Dendritic cell treated with granulocyte-macrophage colony-stimulating factor and Interleukin-4, amounts not matched to agents 40 ng/mL and 50 ng/mL, for 4 days (primary cell): ENCODE data around the gene GJC1.
A peak's percentile ranks its signal among the peaks of the same experiment; 100 is the strongest.
"Not testable (repeated sequence)": the region's sequence is repeated elsewhere in the genome, so short reads cannot be mapped to it uniquely, and the experiment has no call there.

Source experiments
- H3K27ac Mint-ChIP-seq: one replicate; pipeline ENCODE4 v1.8.0; 2022; ENCODE audit warnings: mild to moderate bottlenecking, mixed read lengths
- H3K27me3 Mint-ChIP-seq: one replicate; pipeline ENCODE4 v1.8.0; 2022; ENCODE audit warnings: mild to moderate bottlenecking, mixed read lengths
- H3K36me3 Mint-ChIP-seq: one replicate; pipeline ENCODE4 v1.8.0; 2022; ENCODE audit warnings: low read depth, mixed read lengths
- H3K4me1 Mint-ChIP-seq: one replicate; pipeline ENCODE4 v1.8.0; 2022; ENCODE audit warnings: low read depth, mixed read lengths
- H3K4me3 Mint-ChIP-seq: one replicate; pipeline ENCODE4 v1.8.0; 2022; ENCODE audit warnings: mild to moderate bottlenecking, moderate library complexity, mixed read lengths
- H3K9me3 Mint-ChIP-seq: one replicate; pipeline ENCODE4 v1.8.0; 2022; ENCODE audit warnings: mixed read lengths
- intact Hi-C: fragments of 100-400 bp; cut with micrococcal nuclease; formaldehyde crosslinking; loops from one replicate; pipeline ENCODE4 v1.15.0; 2022

The GJC1 gene

GRCh38 chr17:44760474-44761308, 69.4 kb downstream of the GJC1 start:
- intact Hi-C loops, result no loop called here
- peaks cover 57% of the 10 kb centered on the region for H3K27me3 Mint-ChIP-seq
- H3K27ac Mint-ChIP-seq, result no peak overlapping the region
- H3K4me1 Mint-ChIP-seq, result no peaks in the 10 kb centered on the region
- no peaks in the 10 kb centered on the region for H3K36me3 Mint-ChIP-seq
- H3K4me3 Mint-ChIP-seq, result no peak overlapping the region
- no peaks in the 10 kb centered on the region for H3K9me3 Mint-ChIP-seq

GRCh38 chr17:44759916-44760243, 70.2 kb downstream of the GJC1 start:
- peaks cover 58% of the 10 kb centered on the region for H3K27me3 Mint-ChIP-seq
- H3K27ac Mint-ChIP-seq, result no peak overlapping the region
- H3K4me1 Mint-ChIP-seq, result no peaks in the 10 kb centered on the region
- H3K4me3 Mint-ChIP-seq, result no peak overlapping the region
- H3K9me3 Mint-ChIP-seq, result no peaks in the 10 kb centered on the region
- H3K36me3 Mint-ChIP-seq, result no peaks in the 10 kb centered on the region
- intact Hi-C loops, result no loop called here

GRCh38 chr17:44759086-44759915, 70.8 kb downstream of the GJC1 start:
- intact Hi-C loops, result no loop called here
- peak overlapping the region; percentile 59 for H3K4me3 Mint-ChIP-seq

GRCh38 chr17:44758414-44759085, 71.5 kb downstream of the GJC1 start, which contains the start of gene ADAM11:
Gene ADAM11 (plus strand): TSS chr17:44758988. CDS start chr17:44759200, 212 bp downstream.
- H3K36me3 Mint-ChIP-seq, result no peaks in the 10 kb centered on the region
- H3K27ac Mint-ChIP-seq, result no peak within 1 kb of the TSS
- peak within 1 kb of the TSS; percentile 59 for H3K4me3 Mint-ChIP-seq
- no peaks in the 10 kb centered on the region for H3K4me1 Mint-ChIP-seq
- intact Hi-C loops, result no loop called here
- peaks cover 54% of the 10 kb centered on the region for H3K27me3 Mint-ChIP-seq
- no peaks in the 10 kb centered on the region for H3K9me3 Mint-ChIP-seq

More at GRCh38 chr17:44759086-44759915, 70.8 kb downstream of the GJC1 start:
- no peak overlapping the region for H3K27ac Mint-ChIP-seq
- H3K4me1 Mint-ChIP-seq, result no peaks in the 10 kb centered on the region
- H3K9me3 Mint-ChIP-seq, result no peaks in the 10 kb centered on the region
- no peaks in the 10 kb centered on the region for H3K36me3 Mint-ChIP-seq
- peaks cover 56% of the 10 kb centered on the region for H3K27me3 Mint-ChIP-seq

- H3K27ac Mint-ChIP-seq, result no peak overlapping the region
- no peak overlapping the region for H3K4me3 Mint-ChIP-seq
- no peaks in the 10 kb centered on the region for H3K36me3 Mint-ChIP-seq
- peaks cover 54% of the 10 kb centered on the region for H3K27me3 Mint-ChIP-seq
- H3K9me3 Mint-ChIP-seq, result no peaks in the 10 kb centered on the region
- intact Hi-C loops, result no loop called here
- no peaks in the 10 kb centered on the region for H3K4me1 Mint-ChIP-seq
These were observed 72.1 kb downstream of the GJC1 start for GRCh38 chr17:44757918-44758413.

GRCh38 chr17:44757045-44757917, 72.8 kb downstream of the GJC1 start:
- no peak overlapping the region for H3K4me3 Mint-ChIP-seq
- H3K27me3 Mint-ChIP-seq, result peaks cover 54% of the 10 kb centered on the region
- H3K4me1 Mint-ChIP-seq, result no peaks in the 10 kb centered on the region
- intact Hi-C loops, result no loop called here
- no peaks in the 10 kb centered on the region for H3K9me3 Mint-ChIP-seq
- H3K36me3 Mint-ChIP-seq, result no peaks in the 10 kb centered on the region
- H3K27ac Mint-ChIP-seq, result no peak overlapping the region

- H3K27ac Mint-ChIP-seq, H3K9me3 Mint-ChIP-seq, H3K4me1 Mint-ChIP-seq, intact Hi-C loops, H3K4me3 Mint-ChIP-seq: not testable (repeated sequence)
- Mint-ChIP-seq H3K36me3 (peaks cover 21% of the 10 kb centered on the region), H3K27me3 (peaks cover 38% of the 10 kb centered on the region)
These were observed 74.9 kb downstream of the GJC1 start for GRCh38 chr17:44755180-44755579.

- H3K4me1 Mint-ChIP-seq, result no peaks in the 10 kb centered on the region
- no peak overlapping the region for H3K4me3 Mint-ChIP-seq
- peaks cover 30% of the 10 kb centered on the region for H3K36me3 Mint-ChIP-seq
- intact Hi-C loops, result no loop called here
- peaks cover 29% of the 10 kb centered on the region for H3K27me3 Mint-ChIP-seq
- H3K27ac Mint-ChIP-seq, result no peak overlapping the region
- H3K9me3 Mint-ChIP-seq, result no peaks in the 10 kb centered on the region
These were observed 75.8 kb downstream of the GJC1 start for GRCh38 chr17:44754276-44754675.

- peaks cover 26% of the 10 kb centered on the region for H3K27me3 Mint-ChIP-seq
- H3K36me3 Mint-ChIP-seq, result peaks cover 40% of the 10 kb centered on the region
- H3K27ac Mint-ChIP-seq, result no peak overlapping the region
- H3K4me1 Mint-ChIP-seq, result no peaks in the 10 kb centered on the region
- no peaks in the 10 kb centered on the region for H3K9me3 Mint-ChIP-seq
- no peak overlapping the region for H3K4me3 Mint-ChIP-seq
- intact Hi-C loops, result no loop called here
These were observed 76.9 kb downstream of the GJC1 start for GRCh38 chr17:44752953-44753861.

- no peaks in the 10 kb centered on the region for H3K9me3 Mint-ChIP-seq
- no peaks in the 10 kb centered on the region for H3K4me1 Mint-ChIP-seq
- no peak overlapping the region for H3K27ac Mint-ChIP-seq
- H3K27me3 Mint-ChIP-seq, result peaks cover 12% of the 10 kb centered on the region
- intact Hi-C loops, result no loop called here
- no peak overlapping the region for H3K4me3 Mint-ChIP-seq
- H3K36me3 Mint-ChIP-seq, result peaks cover 54% of the 10 kb centered on the region
These were observed 78.3 kb downstream of the GJC1 start for GRCh38 chr17:44751806-44752205.

- no peaks in the 10 kb centered on the region for H3K9me3 Mint-ChIP-seq
- no peak overlapping the region for H3K27ac Mint-ChIP-seq
- H3K4me1 Mint-ChIP-seq, result no peaks in the 10 kb centered on the region
- H3K36me3 Mint-ChIP-seq, result peaks cover 56% of the 10 kb centered on the region
- intact Hi-C loops, result no loop called here
- H3K4me3 Mint-ChIP-seq, result no peak overlapping the region
- peaks cover 7% of the 10 kb centered on the region for H3K27me3 Mint-ChIP-seq
These were observed 78.8 kb downstream of the GJC1 start for GRCh38 chr17:44751331-44751730.

GRCh38 chr17:44749980-44750318, 80.1 kb downstream of the GJC1 start:
- Mint-ChIP-seq H3K27me3 (no peaks in the 10 kb centered on the region), H3K4me3 (no peak overlapping the region), H3K9me3 (no peaks in the 10 kb centered on the region), H3K36me3 (peaks cover 56% of the 10 kb centered on the region), H3K27ac (no peak overlapping the region), H3K4me1 (no peaks in the 10 kb centered on the region)
- intact Hi-C loops, result no loop called here
